ENCODE results near the gene FPR2.

FPR2 gene

DNA sequence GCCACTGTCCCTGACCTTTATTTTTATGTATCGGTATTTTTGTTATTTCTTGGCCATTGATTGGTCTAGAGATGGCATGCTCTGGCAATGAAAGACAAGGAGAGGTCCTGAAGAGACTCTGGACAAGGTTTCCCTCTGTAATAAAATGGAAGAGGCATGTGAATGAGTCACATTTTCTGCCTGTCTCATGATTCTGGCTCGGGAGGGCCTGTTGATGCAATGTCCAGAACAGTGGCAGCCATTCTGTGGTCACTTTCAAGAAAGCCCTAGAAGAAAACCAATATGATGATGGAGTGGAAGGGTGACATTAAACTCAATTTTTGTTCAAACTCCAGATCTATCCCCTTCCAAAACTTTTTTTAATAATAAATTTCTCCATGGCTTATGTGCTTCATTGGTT, 32.0 kb downstream of the FPR2 start:
- TF ChIP-seq, protein P1, sequence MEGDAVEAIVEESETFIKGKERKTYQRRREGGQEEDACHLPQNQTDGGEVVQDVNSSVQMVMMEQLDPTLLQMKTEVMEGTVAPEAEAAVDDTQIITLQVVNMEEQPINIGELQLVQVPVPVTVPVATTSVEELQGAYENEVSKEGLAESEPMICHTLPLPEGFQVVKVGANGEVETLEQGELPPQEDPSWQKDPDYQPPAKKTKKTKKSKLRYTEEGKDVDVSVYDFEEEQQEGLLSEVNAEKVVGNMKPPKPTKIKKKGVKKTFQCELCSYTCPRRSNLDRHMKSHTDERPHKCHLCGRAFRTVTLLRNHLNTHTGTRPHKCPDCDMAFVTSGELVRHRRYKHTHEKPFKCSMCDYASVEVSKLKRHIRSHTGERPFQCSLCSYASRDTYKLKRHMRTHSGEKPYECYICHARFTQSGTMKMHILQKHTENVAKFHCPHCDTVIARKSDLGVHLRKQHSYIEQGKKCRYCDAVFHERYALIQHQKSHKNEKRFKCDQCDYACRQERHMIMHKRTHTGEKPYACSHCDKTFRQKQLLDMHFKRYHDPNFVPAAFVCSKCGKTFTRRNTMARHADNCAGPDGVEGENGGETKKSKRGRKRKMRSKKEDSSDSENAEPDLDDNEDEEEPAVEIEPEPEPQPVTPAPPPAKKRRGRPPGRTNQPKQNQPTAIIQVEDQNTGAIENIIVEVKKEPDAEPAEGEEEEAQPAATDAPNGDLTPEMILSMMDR (IDR thresholded peaks at IDR 0.05; ENCODE audit: borderline replicate concordance, insufficient read depth, low read depth, low read length) = no peak
- no peak overlapping the region for H3K4me3 ChIP-seq (ENCODE audit: low read depth, low read length)

DNA sequence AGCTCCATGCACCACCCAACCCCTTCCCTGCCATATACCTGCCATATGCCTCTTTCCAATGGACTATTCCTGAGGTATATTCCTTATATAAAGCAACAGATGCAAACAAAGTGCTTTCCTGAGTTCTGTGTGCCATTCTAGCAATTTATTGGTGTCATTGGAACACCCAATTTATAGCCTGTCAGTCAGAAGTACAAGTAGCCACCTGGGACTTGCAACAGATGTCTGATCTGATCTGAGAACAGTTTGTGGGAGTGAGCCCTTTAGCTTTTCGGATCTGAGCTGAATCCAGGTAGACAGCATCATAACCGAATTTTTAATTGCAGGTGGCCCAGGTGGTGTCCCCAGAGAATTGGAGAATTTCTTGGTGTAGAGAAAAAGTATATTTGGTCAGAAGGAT, 33.0 kb downstream of the FPR2 start:
- no peak overlapping the region for H3K4me3 ChIP-seq (ENCODE audit: low read depth, low read length)
- TF ChIP-seq, protein P1 (IDR thresholded peaks at IDR 0.05; ENCODE audit: borderline replicate concordance, insufficient read depth, low read depth, low read length) = no peak

DNA sequence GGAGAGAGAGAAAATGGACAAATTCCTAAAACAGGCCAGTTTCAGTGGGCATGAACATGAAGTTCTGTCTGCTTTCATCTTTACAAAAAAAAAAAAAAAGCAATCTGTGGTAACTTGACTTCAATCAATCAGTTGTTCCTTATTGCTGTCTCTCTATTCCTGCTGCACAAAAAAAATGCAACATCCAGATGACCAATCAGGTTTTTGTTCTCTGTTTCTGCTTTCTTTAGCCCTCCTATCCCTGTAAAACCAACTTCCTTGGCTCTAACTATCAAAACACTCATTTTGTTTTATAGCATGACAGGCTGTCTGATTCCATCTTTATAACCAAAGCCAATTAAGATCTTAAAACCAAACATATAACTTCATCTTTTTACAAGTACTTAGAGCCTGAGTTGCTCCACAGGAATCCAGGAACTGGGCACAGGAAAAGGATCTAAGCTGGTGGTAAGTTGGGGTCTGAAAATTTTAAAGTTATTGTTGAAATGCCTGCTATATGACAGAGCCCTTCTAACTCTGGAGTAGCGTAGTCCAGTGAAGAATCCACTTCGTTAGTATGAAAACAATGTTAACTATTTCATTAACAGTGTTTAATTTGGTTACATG, 34.0 kb downstream of the FPR2 start, which contains the start of gene FPR3:
TSS of gene FPR3 (plus strand) at position 273 of the 606 bp plus-strand sequence. CDS start 28,592 bp downstream, outside the sequence.
- no peak within 1 kb of the TSS for H3K4me3 ChIP-seq (ENCODE audit: low read depth, low read length)
- TF ChIP-seq, protein P1 (IDR thresholded peaks at IDR 0.05; ENCODE audit: borderline replicate concordance, insufficient read depth, low read depth, low read length) = no peak

DNA sequence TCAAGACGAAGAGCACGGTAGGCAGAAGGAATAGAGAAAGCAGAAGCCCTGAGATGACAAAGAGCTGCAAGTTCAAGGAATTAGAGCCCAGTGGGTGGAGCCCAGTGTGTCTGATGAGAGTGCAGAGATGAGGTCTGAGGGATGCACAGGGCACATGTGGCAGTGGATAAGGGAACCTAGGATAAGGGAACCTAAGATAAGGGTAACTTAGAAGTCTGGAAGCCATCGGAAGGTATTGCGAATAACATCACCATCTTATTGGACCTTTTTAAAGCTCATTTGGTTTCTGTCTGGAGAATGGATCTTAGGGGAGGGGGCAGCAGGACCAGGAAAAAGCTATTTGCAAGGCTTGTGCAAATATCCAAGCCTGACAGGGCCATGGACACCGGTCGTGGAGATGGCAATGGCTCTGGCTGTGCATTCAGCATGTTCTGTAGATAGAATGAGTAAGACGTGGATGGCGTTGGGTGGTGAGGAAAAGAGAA, 35.3 kb downstream of the FPR2 start:
- H3K4me3 ChIP-seq (ENCODE audit: low read depth, low read length) = no peak overlapping the region
- TF ChIP-seq, protein P1 (IDR thresholded peaks at IDR 0.05; ENCODE audit: borderline replicate concordance, insufficient read depth, low read depth, low read length) = no peak

DNA sequence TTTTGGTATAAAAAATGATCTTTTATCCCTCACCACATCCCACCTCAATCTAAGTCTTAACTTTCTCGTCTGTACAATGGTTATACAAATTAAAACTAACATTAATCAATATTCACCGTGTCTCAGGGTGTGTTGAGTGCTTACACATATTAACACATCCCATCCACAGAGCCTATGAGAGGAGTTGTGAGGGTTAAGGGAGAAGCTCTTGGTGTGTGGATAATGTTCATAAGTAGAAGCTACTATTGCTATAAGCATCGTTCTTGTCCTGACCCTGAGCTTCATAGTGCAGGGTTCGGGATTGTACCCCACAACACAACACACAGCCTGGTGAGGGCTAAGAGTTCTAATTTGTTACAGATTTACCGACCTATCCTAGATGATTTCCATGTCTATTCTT, 36.5 kb downstream of the FPR2 start:
- TF ChIP-seq, protein P1 (IDR thresholded peaks at IDR 0.05; ENCODE audit: borderline replicate concordance, insufficient read depth, low read depth, low read length) = no peak

DNA sequence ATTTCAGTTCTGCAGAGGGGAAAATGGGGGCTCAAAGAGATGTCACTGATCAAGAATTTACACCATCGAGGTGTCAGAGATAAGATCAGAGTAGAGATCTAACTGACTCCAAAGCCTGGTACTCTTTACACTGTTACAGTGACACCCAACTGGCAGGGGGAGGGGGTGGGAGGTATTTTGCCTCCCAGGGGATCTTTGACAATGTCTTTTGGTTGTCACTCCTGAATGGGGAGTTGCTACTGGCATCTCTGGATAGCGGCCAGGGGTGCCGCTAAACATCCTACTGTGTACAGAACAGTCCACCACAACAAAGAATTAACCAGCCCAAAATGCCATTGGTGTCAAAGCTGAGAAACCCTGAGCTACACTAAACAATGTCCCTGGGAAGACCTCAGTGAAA, 37.1 kb downstream of the FPR2 start:
- TF ChIP-seq, protein P1 (IDR thresholded peaks at IDR 0.05; ENCODE audit: borderline replicate concordance, insufficient read depth, low read depth, low read length) = no peak
- no peak overlapping the region for H3K4me3 ChIP-seq (ENCODE audit: low read depth, low read length)

More for the DNA sequence above, 36.5 kb downstream of the FPR2 start:
- no peak overlapping the region for H3K4me3 ChIP-seq (ENCODE audit: low read depth, low read length)
